Keratinocyte (primary cell): Measurements from ENCODE around the gene GPC1.
"Not testable (repeated sequence)": the region's sequence is repeated elsewhere in the genome, so short reads cannot be mapped to it uniquely, and the experiment has no call there.

Experiments used
- EZH2 ChIP-seq: IDR thresholded peaks from one replicate; pipeline ENCODE4 v1.6.1; 2012; ENCODE audit warnings: inconsistent platforms, mild to moderate bottlenecking, low read length, moderate library complexity
- TF ChIP-seq, protein P1 (sequence below), 3 experiments: IDR thresholded peaks in 1 of 3; conservative IDR thresholded peaks in 1 of 3; optimal IDR thresholded peaks in 1 of 3; 2 replicates in 2 of 3; 3 replicates in 1 of 3; pipeline versions ENCODE3 to v1.5.1; 2011; ENCODE audit warnings: low read length in 3 of 3, mild to moderate bottlenecking in 3 of 3, moderate library complexity in 2 of 3, control low read depth in 1 of 3, inconsistent platforms in 1 of 3; ENCODE audit not compliant: insufficient read depth in 2 of 3; ENCODE audit errors: extremely low read depth in 1 of 3

DNA sequence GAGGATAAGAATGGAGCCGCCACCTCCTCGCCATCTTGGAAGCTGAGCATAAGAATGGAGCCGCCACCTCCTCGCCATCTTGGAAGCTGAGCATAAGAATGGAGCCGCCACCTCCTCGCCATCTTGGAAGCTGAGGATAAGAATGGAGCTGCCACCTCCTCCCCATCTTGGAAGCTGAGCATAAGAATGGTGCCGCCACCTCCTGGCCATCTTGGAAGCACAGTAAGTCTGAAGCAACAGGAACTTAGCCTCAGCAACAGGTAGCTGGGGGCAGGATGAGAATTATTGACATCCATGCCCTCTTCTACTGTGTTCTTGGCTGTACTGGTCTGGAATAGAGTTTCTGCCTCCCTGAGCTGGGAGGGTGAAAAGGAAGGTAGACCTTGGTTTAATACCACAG lies 61.6 kb downstream of the GPC1 start:
- TF ChIP-seq, protein P1, sequence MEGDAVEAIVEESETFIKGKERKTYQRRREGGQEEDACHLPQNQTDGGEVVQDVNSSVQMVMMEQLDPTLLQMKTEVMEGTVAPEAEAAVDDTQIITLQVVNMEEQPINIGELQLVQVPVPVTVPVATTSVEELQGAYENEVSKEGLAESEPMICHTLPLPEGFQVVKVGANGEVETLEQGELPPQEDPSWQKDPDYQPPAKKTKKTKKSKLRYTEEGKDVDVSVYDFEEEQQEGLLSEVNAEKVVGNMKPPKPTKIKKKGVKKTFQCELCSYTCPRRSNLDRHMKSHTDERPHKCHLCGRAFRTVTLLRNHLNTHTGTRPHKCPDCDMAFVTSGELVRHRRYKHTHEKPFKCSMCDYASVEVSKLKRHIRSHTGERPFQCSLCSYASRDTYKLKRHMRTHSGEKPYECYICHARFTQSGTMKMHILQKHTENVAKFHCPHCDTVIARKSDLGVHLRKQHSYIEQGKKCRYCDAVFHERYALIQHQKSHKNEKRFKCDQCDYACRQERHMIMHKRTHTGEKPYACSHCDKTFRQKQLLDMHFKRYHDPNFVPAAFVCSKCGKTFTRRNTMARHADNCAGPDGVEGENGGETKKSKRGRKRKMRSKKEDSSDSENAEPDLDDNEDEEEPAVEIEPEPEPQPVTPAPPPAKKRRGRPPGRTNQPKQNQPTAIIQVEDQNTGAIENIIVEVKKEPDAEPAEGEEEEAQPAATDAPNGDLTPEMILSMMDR (optimal IDR thresholded peaks at IDR 0.05 in 1 of 3, IDR thresholded peaks at IDR 0.05 in 1 of 3, conservative IDR thresholded peaks at IDR 0.05 in 1 of 3; ENCODE audit: extremely low read depth in 1 of 3, insufficient read depth in 2 of 3, low read length in 3 of 3): peak; percentile 54 to 77 (median 66)
- not testable (repeated sequence) for TF ChIP-seq EZH2
